PC-3 (cell line): ENCODE data around the gene PTAFR.

Source experiments
- EZH2phosphoT487 ChIP-seq: fragments of 300-600 bp; sonication (generic); IDR thresholded peaks from 2 replicates; pipeline ENCODE4 v1.6.1; 2018; ENCODE audit warnings: mild to moderate bottlenecking, antibody characterized with exemption, low read length, borderline replicate concordance
- TF ChIP-seq, protein P1 (sequence below): fragments of 300-600 bp; sonication (generic); conservative IDR thresholded peaks from 2 replicates; pipeline ENCODE4 v1.5.1; 2017; ENCODE audit warnings: antibody characterized with exemption, low read depth, mild to moderate bottlenecking, low read length

GRCh38 chr1:28135371-28136168 is 40.9 kb downstream of the PTAFR start:
- no peak for TF ChIP-seq EZH2phosphoT487
- TF ChIP-seq, protein P1, sequence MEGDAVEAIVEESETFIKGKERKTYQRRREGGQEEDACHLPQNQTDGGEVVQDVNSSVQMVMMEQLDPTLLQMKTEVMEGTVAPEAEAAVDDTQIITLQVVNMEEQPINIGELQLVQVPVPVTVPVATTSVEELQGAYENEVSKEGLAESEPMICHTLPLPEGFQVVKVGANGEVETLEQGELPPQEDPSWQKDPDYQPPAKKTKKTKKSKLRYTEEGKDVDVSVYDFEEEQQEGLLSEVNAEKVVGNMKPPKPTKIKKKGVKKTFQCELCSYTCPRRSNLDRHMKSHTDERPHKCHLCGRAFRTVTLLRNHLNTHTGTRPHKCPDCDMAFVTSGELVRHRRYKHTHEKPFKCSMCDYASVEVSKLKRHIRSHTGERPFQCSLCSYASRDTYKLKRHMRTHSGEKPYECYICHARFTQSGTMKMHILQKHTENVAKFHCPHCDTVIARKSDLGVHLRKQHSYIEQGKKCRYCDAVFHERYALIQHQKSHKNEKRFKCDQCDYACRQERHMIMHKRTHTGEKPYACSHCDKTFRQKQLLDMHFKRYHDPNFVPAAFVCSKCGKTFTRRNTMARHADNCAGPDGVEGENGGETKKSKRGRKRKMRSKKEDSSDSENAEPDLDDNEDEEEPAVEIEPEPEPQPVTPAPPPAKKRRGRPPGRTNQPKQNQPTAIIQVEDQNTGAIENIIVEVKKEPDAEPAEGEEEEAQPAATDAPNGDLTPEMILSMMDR, result no peak
